Epithelial cell of proximal tubule (primary cell): Measurements from ENCODE around the gene ENOSF1. TPM values are rescaled to one million over a fixed set of nuclear protein-coding genes. Genes with fewer than 3 reads are reported as not detected.

ENCODE experiments used
- DNase-seq: peaks from one replicate; pipeline ENCODE4 v3.0.0-alpha.2; 2011; ENCODE audit warnings: low read depth
- H3K4me3 ChIP-seq: 2 replicates; pipeline ENCODE4 v1.5.1; 2011; ENCODE audit warnings: low read depth, mild to moderate bottlenecking, low read length
- CTCF ChIP-seq: conservative IDR thresholded peaks from 2 replicates; pipeline ENCODE4 v1.5.1; 2012; ENCODE audit warnings: low read depth, mild to moderate bottlenecking, low read length
- total RNA-seq: library from RNA; depleted of rRNA; stranded (reverse); fragments of >200 nt; gene quantifications from 2 replicates; pipeline ENCODE4 v1.2.3, GENCODE V29; 2015

The ENOSF1 gene
- total RNA-seq, 1 donor from 2014 or later: 28.0 TPM

- no peak overlapping the region for H3K4me3 ChIP-seq
- no peak for DNase-seq
- TF ChIP-seq CTCF: no peak
These were observed 3.2 kb upstream of the ENOSF1 start for GRCh38 chr18:715626-716025.

GRCh38 chr18:713135-713490 lies 683 bp upstream of the ENOSF1 start:
- no peak for DNase-seq
- H3K4me3 ChIP-seq: peak overlapping the region; percentile 95
- TF ChIP-seq CTCF: no peak

- peak; percentile 22 for TF ChIP-seq CTCF
- H3K4me3 ChIP-seq: peak overlapping the region; percentile 95
- DNase-seq: peak; percentile 70
These were observed 601 bp downstream of the ENOSF1 start for GRCh38 chr18:711657-712400.

- peak overlapping the region; percentile 95 for H3K4me3 ChIP-seq
- DNase-seq: no peak
- no peak for TF ChIP-seq CTCF
These were observed 1.1 kb downstream of the ENOSF1 start for GRCh38 chr18:711310-711656.

- no peak for DNase-seq
- peak overlapping the region; percentile 95 for H3K4me3 ChIP-seq
- TF ChIP-seq CTCF: no peak
These were observed 1.8 kb downstream of the ENOSF1 start for GRCh38 chr18:710418-711300.

- no peak overlapping the region for H3K4me3 ChIP-seq
- no peak for TF ChIP-seq CTCF
- no peak for DNase-seq
These were observed 2.7 kb downstream of the ENOSF1 start for GRCh38 chr18:709771-710170.
